DMS79 (cell line): Measurements from ENCODE around the gene TXNDC5.

ENCODE experiments used
- DNase-seq: peaks from one replicate; lab custom pipeline; 2025; lab: John Stamatoyannopoulos, UW

TXNDC5 gene

GRCh38 chr6:7851780-7852179, 58.8 kb downstream of the TXNDC5 start:
- DNase-seq = no peak

DNA sequence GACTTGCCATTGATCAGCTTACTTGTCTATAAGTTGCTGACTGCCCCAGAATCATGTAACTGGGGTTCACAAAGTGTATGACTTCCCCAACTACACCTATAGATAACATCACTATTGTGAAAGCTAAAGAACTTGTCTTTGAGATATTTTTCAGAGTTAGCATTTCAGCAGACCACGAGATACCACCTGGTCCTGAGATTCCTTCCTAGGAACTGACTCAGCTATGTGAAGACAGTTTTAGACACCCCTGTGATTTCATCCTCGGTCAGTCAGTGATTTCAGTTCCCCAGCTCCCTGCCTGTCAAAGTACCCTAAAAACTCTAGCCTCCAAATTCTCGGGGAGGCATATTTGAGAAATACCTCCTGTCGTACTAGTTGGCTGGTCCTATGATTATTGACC, 62.4 kb downstream of the TXNDC5 start:
- no peak for DNase-seq

GRCh38 chr6:7846966-7847818, 63.4 kb downstream of the TXNDC5 start:
- DNase-seq = no peak

DNA sequence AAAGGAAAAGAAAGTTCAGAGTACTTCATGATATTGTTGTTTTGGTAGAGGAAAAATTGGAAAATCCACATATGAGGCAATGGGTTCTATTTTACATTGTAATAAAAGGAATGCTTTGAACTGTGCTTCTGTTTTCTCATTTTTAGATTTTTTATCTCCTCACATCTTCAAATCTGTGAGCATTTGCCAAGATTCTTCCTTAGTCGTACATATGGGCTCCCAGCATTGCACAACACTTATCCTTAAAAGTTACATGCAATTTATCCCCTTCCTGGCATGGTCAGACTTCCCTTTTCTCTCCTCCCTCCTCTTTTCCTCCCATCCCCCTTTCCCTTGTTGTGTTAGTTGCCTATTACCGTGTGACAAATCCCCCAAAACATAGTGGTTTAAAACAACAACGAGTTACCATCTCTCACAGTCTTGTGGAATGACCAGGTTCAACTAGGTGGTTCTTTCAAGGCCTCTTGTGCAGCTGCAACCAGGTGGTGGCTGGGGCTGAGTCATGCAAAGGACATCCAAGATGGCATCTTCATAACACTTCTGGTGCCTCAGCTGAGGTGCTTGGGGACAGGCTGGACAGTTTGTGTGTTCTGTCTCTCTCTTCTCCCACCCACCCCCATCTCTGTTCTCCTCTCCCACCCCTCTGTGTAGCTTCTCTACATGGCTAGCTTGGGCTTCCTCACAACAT, 68.7 kb downstream of the TXNDC5 start:
- DNase-seq = no peak

- no peak for DNase-seq
Observed at GRCh38 chr6:7836371-7837026, 74.1 kb downstream of the TXNDC5 start.

DNA sequence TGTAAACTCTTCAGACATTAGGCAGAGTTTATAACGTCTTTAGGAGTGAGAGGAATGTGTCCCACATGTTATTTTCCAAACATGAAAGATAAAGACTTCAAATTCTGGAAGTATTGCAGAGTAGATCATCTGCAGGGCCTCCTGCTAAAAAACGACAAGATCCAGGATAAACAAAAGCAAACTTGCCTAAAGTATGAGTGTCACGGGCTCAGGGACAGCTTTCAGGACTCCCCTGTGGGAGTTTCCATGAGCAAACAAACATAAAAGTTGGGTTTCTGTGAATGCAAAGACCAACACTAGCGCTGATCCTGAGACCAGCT, 76.9 kb downstream of the TXNDC5 start:
- DNase-seq = no peak

GRCh38 chr6:7832904-7833750, 77.5 kb downstream of the TXNDC5 start:
- no peak for DNase-seq
